Neutrophil (primary cell): ENCODE data around the gene MRC2.

Source experiments
- H3K27ac ChIP-seq: fragments of 200-600 bp; sonication (generic); 2 replicates; pipeline ENCODE4 v1.5.1; 2016; ENCODE audit warnings: mild to moderate bottlenecking, moderate library complexity
- H3K27me3 ChIP-seq: fragments of 200-600 bp; sonication (generic); 2 replicates; pipeline ENCODE4 v1.6.0; 2016; ENCODE audit warnings: mild to moderate bottlenecking
- H3K36me3 ChIP-seq: fragments of 200-600 bp; sonication (generic); 2 replicates; pipeline ENCODE4 v1.5.1; 2017
- H3K4me1 ChIP-seq, 2 experiments: fragments of 200-600 bp in 1 of 2; sonication (generic) in 1 of 2; 1 replicate in 1 of 2; 2 replicates in 1 of 2; pipeline versions ENCODE4 v1.5.1 to v1.6.1; 2013 to 2016; ENCODE audit warnings: low read depth in 1 of 2, low read length in 1 of 2, mild to moderate bottlenecking in 1 of 2, moderate library complexity in 1 of 2; ENCODE audit not compliant: control insufficient read depth in 1 of 2, insufficient read depth in 1 of 2
- H3K4me3 ChIP-seq, 2 experiments: fragments of 200-600 bp in 1 of 2; sonication (generic) in 1 of 2; 1 replicate in 1 of 2; 2 replicates in 1 of 2; pipeline ENCODE4 v1.5.1; 2013 to 2016; ENCODE audit warnings: low read depth in 1 of 2, low read length in 1 of 2, mild to moderate bottlenecking in 1 of 2, moderate library complexity in 1 of 2
- H3K9me3 ChIP-seq: fragments of 200-600 bp; sonication (generic); 2 replicates; pipeline ENCODE4 v1.5.1; 2016
- CTCF ChIP-seq: fragments of 200-600 bp; sonication (generic); IDR thresholded peaks from 2 replicates; pipeline ENCODE4 v1.5.1; 2016; ENCODE audit warnings: antibody characterized with exemption

MRC2 gene

DNA sequence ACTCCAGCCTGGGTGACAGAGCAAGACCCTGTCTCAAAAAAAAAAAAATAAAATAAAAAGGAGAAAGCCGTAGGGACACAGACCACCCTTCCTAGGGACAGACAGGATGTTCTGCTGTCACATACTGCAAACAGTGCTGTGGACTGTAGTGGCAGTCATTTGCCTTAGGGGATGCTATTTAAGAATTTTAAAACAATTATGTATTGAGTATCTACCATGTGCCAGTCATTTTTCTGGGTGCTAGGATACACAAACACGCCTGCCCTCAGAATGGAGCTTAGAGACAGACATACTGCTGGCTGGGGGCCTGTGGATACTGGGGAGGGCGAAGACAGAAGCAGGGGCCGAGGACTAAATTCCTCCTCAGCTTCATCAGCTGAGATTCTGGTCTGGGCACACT, 45.5 kb downstream of the MRC2 start:
- no peak overlapping the region for H3K27ac ChIP-seq
- H3K4me3 ChIP-seq, result no peak overlapping the region
- H3K9me3 ChIP-seq, result no peaks in the 10 kb centered on the region
- H3K36me3 ChIP-seq, result no peaks in the 10 kb centered on the region
- no peak for TF ChIP-seq CTCF
- H3K27me3 ChIP-seq, result no peaks in the 10 kb centered on the region
- no peaks in the 10 kb centered on the region for H3K4me1 ChIP-seq

GRCh38 chr17:62673614-62674362, 46.3 kb downstream of the MRC2 start:
- Histone ChIP-seq H3K9me3 (no peaks in the 10 kb centered on the region), H3K4me3 (no peak overlapping the region), H3K27me3 (no peaks in the 10 kb centered on the region), H3K27ac (no peak overlapping the region), H3K4me1 (no peaks in the 10 kb centered on the region), H3K36me3 (no peaks in the 10 kb centered on the region)
- TF ChIP-seq CTCF, result no peak

DNA sequence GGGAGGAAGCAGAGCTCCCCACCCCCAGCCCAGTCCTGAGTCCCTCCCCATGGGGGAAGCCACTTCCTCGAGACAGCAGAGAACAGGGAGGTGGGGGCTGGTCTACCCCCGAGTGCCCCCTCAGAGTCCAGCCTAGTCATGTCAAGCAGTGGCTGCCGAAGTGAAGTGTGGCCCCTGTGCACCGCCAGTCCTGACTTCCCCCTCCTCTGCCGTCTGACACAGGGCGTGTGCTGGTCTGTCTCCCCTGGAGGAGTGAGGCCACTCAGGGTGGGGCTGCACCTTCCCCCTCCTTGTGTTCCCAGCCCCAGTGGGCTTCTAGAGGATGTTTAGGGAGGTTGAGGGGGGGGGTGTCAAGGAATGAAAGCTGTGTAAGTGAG, 46.9 kb downstream of the MRC2 start:
- no peak for TF ChIP-seq CTCF
- H3K36me3 ChIP-seq, result no peaks in the 10 kb centered on the region
- no peak overlapping the region for H3K4me3 ChIP-seq
- no peak overlapping the region for H3K27ac ChIP-seq
- no peaks in the 10 kb centered on the region for H3K4me1 ChIP-seq
- no peaks in the 10 kb centered on the region for H3K27me3 ChIP-seq
- H3K9me3 ChIP-seq, result no peaks in the 10 kb centered on the region

DNA sequence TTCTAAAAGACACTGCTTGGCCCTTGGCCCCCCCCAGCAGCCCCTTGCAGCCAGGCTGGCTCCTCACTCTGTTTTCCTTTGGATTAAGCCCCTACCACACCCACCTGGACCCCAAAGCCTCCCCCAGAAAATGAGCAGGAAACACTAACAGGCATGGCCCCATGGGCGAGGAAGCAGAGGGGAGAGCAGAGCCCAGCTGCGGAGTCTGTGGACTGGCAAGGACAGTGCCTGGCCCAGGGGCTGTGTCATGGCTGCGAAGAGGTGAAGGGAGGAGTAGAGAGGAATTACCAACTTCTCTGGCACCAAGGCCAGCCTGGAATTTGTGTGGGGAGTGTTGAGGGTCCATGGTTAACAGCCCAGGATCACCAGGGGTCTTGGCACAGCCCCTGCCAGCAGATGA, 47.4 kb downstream of the MRC2 start:
- no peak overlapping the region for H3K4me3 ChIP-seq
- H3K27ac ChIP-seq, result no peak overlapping the region
- no peaks in the 10 kb centered on the region for H3K4me1 ChIP-seq
- no peaks in the 10 kb centered on the region for H3K36me3 ChIP-seq
- H3K27me3 ChIP-seq, result no peaks in the 10 kb centered on the region
- no peaks in the 10 kb centered on the region for H3K9me3 ChIP-seq
- no peak for TF ChIP-seq CTCF

DNA sequence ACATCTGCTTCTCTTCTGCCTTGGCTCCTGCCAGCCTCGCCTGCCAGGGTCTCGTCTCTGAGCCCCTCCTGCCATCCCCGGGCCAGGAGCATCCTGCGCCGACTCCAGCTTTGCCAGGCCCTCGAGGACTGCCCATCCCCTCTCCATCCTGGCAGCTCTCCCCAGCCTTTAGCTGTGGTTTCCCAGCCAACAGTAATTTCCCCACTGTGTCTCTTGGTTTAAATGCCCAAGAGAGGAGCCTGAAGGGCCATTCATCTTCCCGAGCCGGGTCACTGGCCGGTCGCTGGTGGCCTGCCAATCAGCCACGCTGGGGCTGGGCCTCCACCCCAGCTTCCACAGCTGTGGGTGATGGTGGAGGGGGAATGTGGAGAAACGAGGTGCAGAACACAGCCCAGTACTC, 47.8 kb downstream of the MRC2 start:
- no peaks in the 10 kb centered on the region for H3K36me3 ChIP-seq
- H3K27ac ChIP-seq, result no peak overlapping the region
- no peaks in the 10 kb centered on the region for H3K27me3 ChIP-seq
- H3K9me3 ChIP-seq, result no peaks in the 10 kb centered on the region
- TF ChIP-seq CTCF, result no peak
- no peaks in the 10 kb centered on the region for H3K4me1 ChIP-seq
- no peak overlapping the region for H3K4me3 ChIP-seq
